NCI-H1930 (cell line): ENCODE measurements around the gene DUOX2.
"Not testable (repeated sequence)": the region's sequence is repeated elsewhere in the genome, so short reads cannot be mapped to it uniquely, and the experiment has no call there.

ENCODE experiments used
- DNase-seq, 2 experiments: peaks; one replicate each; lab custom pipeline; 2025; lab: John Stamatoyannopoulos, UW

DUOX2 gene

GRCh38 chr15:45138814-45139765 lies 25.1 kb upstream of the DUOX2 start:
- DNase-seq: no peak

GRCh38 chr15:45137703-45138102 lies 23.7 kb upstream of the DUOX2 start:
- no peak for DNase-seq

DNA sequence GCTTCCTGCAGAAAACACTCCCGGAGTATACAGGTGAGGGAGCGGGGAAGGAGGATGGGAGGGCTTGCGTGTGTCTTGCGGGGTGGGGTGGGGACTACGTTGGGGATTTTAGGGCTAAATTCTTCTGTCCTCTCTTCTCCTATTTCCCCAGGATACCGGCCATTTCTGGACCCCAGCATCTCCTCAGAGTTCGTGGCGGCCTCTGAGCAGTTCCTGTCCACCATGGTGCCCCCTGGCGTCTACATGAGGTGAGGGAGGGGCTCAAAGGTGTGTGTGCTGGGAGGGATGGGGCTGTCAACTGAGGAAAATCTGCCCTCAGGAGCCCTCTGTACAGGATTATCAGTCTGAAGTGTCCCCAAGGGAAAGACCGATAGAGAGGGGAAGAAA lies 22.4 kb upstream of the DUOX2 start:
- DNase-seq: no peak

- DNase-seq: not testable (repeated sequence)
Measured at GRCh38 chr15:45135705-45136377, 21.9 kb upstream of the DUOX2 start.

DNA sequence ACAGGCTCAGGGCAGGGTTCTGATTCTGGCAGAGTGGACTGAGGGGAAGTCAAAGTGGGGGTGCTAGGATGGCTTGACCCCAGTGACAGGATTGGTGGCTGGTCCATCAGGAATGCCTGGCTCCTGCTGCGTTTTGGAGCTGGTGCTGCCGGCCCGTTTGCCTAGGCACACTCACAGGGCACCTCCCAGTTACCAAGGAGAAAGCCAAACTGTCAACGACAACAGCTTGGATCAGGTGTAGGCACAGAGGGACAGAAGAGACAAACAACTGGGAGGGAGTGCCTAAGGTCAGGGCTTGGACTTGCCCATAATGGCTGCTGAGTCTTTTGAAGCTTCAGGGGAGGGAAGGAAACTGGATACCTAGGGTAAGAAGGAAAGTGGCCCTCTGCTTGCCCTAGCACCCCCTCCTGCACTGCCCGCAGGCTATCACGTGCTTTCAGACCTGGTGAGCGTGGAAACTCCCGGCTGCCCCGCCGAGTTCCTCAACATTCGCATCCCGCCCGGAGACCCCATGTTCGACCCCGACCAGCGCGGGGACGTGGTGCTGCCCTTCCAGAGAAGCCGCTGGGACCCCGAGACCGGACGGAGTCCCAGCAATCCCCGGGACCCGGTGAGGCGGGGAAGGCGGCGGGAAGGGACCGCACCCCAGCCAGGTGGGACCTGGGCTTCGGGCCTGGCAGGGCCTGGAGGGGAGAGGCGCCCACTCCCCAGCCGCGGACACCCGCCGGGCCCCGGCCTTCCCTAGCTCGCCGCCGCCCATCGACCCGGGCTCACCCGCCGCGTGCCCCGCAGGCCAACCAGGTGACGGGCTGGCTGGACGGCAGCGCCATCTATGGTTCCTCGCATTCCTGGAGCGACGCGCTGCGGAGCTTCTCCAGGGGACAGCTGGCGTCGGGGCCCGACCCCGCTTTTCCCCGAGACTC lies 21.0 kb upstream of the DUOX2 start:
- no peak for DNase-seq

DNA sequence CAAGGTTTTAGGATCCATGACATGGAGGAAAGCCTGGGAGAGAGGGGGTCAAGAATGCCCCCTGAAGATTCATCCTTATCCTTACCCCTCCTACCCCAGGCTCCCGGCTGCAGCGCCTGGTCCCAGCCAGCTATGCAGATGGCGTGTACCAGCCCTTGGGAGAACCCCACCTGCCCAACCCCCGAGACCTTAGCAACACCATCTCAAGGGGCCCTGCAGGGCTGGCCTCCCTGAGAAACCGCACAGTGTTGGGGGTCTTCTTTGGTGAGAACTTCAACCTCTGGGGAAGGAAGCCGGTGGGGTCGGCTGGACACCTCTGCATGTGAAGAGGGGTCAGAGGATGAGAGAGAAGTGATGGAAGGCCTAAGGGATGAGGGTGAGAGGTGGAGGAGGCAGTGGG lies 20.1 kb upstream of the DUOX2 start:
- no peak for DNase-seq

GRCh38 chr15:45133561-45133920 lies 19.6 kb upstream of the DUOX2 start:
- DNase-seq: no peak

DNA sequence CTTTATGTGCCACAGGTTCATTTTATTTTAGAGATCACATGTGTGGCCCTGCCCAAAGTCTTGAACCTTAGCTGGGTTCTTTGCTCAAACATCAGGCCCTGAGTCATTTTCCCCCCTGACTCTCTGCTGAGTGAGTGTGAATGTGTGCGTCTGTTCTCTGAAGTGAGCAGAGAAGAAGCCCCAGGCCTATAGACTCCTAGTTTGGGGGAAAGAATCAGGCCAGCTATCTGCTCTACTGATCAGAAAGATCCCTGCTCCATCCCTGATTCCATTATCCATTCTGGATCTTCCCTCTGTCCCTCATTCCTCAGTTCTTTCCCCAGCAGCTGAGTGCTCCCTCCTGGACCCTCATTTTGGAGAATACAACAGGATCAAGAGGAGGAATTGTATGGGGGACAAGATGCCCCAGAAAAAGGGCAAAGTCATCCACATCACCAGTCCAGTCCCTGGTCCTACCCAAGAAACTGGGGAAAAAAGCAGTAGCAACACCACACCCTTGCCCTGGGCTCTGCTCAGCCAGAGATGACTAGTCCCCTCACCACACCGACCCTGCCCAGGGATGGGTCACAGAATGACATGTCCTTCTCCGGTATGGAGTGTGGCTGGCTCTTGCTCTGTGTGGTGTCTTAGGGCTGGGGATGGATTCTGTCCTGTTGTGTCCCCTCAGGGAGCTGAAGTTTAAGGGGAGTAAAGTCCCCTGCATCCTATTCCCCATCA lies 19.0 kb upstream of the DUOX2 start:
- DNase-seq: no peak

DNA sequence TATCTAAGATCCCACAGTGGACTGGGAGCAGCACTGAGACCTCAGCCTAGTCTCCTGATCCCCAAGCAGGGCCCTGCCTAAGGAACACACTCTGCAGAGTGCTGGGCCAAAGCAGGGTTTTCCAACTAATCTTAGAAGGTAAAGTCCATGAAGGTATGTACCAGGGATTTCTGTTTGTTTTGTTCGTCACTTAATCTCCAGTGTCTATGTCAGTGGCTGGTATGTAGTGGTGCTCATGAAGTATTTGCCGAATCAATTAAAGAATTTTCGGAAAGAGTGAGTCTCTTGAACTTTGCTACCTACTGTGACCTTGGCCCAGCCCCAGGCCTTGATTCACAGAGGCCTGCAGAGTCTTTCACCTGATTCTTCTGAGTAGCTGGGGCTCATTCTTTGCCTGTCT lies 17.5 kb upstream of the DUOX2 start:
- no peak for DNase-seq

- no peak for DNase-seq
Measured at GRCh38 chr15:45130291-45131000, 16.5 kb upstream of the DUOX2 start.

DNA sequence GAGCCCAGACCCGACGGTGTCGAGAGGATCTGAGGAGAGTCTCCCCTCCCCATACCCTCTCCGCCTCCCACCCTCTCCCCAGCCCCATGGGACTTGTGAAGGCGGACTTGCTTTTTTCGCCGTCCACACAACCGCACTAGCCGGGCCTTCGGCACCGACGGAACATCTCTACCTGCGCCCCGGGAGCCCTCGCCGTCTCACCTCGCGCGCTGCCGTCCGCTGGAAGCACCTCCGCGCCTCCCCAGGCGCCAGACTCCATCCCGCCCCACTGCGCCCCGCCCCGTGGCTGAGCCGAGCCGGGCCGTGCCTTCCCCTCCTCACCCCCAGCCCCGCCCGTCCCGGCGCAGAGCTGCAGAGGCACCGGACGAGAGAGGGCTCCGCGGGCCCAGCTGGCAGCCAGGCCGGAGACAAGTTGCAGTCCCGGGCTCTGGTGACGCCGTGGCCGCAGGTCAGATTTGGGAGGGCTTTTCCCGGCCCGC lies 15.7 kb upstream of the DUOX2 start, which contains the start of the genes DUOX1 and DUOXA1:
Gene DUOX1 (plus strand): TSS at position 344 of the 479 bp plus-strand sequence. CDS start 1,973 bp downstream, outside the sequence.
Gene DUOXA1 (minus strand): TSS at position 229 of the 479 bp plus-strand sequence. CDS start 6,865 bp downstream, outside the sequence.
- no peak for DNase-seq

- DNase-seq: no peak
Measured at GRCh38 chr15:45128971-45129639, 15.1 kb upstream of the DUOX2 start.

DNA sequence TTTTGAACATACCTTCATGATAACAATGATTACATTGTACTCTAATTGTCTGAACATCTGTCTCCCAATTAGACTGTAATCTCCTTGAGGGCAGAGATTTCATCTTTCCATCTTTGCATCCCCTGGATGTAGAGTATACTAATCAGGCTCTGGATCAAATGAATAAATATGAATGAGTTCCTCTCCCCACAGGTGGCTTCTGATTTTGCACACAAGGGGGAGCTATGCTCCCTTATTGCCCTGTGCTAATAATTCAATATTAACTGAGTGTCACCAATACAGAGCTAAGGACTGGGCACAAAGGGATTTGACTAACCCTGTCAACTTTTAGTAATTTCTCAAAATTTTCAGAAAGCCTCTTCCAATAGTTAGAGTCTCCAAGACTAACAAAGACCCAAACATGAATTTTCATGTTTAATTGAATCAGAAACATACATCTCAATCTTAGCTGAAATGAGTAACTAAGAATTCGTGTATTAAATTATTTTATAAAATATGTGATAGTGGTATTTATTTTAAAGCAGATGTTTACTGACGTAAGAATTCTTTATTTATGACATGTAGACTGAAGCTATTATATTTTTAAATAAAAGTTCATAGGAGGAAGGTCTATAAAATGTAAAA lies 12.7 kb upstream of the DUOX2 start:
- no peak for DNase-seq

GRCh38 chr15:45123397-45123796 lies 9.4 kb upstream of the DUOX2 start:
- DNase-seq: no peak

- no peak for DNase-seq
Measured at GRCh38 chr15:45122719-45123118, 8.7 kb upstream of the DUOX2 start.

GRCh38 chr15:45121706-45122417 lies 7.9 kb upstream of the DUOX2 start:
- no peak for DNase-seq

DNA sequence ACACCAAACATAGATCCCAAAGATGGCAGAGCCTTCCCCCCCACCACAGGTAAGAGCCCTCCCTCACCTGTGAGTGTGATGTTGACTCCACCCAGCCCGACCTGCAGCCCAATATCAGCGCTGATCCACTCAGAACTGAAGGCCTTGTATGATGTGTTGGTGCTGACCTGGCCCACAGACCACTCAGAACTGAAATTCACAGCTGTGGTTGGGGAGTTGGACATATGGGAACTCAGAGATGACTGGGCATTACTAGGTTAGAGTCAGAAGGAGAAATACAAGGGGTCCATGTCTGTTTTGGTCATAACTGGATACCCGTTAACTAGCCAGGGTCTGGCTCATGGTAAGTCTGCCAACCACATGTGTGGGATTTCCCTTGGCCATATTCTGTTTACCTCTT lies 7.0 kb upstream of the DUOX2 start:
- DNase-seq: no peak

- no peak for DNase-seq
Measured at GRCh38 chr15:45120081-45120972, 6.4 kb upstream of the DUOX2 start.
